Ureter (tissue), 1 donor: ENCODE measurements around the gene C11orf65. TPM values are rescaled to one million over a fixed set of nuclear protein-coding genes. Genes with fewer than 3 reads are reported as not detected.

ENCODE experiments used
- DNase-seq: peaks from one replicate; pipeline ENCODE4 v3.0.0-alpha.2; 2020; ENCODE audit warnings: low spot score
- total RNA-seq: library from RNA; stranded (reverse); gene quantifications from one replicate; pipeline ENCODE4 v1.2.4, GENCODE V29; 2023
- donor health status: DM: yes; HTN: yes; CAD: no.

Gene C11orf65
- total RNA-seq, 1 donor from 2014 or later, result 1.5 TPM

DNA sequence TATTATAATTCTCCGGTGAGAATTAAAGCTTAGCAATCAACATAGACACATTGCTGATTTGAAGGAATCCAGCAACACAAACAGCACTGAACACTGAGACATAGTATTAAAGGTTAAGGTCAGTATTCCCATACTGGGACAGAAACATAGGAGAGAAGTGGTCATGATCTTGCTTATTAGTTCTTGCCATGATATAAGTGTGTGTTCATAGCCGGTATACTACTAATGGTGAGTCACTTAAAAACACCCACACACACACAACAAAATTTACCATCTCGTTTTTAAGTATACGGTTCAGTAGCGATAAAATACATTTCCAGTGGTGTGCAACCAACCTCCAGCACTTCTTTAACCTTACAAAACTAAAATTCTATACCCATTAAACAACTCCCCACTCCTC lies 96.3 kb downstream of the C11orf65 start:
- no peak for DNase-seq

GRCh38 chr11:108370315-108370714 lies 97.0 kb downstream of the C11orf65 start:
- DNase-seq, result no peak

DNA sequence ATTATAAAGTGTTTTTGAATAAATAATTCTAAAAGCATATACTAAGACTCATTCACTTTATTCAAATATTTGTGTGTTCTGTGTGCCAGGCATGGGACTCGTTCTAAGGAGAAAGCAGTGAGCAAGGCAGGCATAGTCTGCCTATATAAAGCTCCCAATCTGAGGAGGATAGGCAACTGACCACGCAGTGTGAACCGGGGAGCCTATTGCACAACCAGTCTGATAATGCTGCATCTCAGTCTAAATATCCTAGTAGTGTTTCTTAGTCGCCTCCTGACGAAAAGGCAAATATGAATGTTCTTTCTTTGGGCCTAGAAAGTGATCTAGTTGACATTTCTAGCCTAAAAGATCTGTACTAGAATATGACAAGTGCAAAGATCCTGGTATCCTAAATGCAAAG lies 98.3 kb downstream of the C11orf65 start:
- DNase-seq, result no peak

- DNase-seq, result no peak
Measured at GRCh38 chr11:108368134-108368533, 99.2 kb downstream of the C11orf65 start.

- DNase-seq, result no peak
Measured at GRCh38 chr11:108364159-108364558, 103.2 kb downstream of the C11orf65 start.

DNA sequence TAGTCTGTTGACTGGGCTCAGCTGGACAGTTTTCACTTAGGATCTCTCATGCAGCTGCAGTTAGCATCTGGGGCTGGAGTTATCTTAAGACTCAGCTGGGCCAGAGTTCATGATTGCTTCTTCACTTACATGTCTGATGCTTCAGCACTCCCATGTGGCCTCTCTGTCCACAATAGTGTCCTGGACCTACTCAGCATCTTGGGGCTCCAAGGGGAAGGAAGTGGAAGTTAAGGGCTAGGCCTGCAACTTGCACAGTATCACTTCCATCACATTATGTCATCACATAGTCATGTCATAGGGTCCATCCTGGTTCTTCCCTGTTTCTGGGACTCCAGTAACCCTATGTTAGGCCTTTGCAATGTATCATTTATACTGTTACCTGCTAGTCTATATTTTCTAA lies 115.9 kb downstream of the C11orf65 start:
- no peak for DNase-seq

GRCh38 chr11:108346451-108346850 lies 120.9 kb downstream of the C11orf65 start:
- no peak for DNase-seq

GRCh38 chr11:108345767-108346166 lies 121.6 kb downstream of the C11orf65 start:
- no peak for DNase-seq

DNA sequence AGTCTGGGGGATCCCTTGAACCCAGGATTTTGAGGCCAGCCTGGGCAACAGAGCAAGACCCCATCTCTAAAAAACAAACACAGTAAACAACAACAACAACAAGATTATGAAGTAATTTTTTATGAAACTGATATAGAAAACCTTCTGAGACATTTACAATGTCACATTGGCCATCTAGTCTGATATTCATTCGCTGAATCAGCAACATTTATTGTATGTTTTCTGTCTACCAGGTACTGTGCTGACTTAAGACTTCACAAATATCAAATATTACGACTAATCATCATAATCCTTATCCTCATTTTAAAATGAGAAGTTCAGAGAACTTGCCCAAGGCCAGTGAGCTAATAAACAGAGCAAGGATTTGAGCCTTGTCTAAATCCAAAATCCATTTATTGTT lies 123.6 kb downstream of the C11orf65 start:
- no peak for DNase-seq

- no peak for DNase-seq
Measured at GRCh38 chr11:108341654-108342053, 125.7 kb downstream of the C11orf65 start.

DNA sequence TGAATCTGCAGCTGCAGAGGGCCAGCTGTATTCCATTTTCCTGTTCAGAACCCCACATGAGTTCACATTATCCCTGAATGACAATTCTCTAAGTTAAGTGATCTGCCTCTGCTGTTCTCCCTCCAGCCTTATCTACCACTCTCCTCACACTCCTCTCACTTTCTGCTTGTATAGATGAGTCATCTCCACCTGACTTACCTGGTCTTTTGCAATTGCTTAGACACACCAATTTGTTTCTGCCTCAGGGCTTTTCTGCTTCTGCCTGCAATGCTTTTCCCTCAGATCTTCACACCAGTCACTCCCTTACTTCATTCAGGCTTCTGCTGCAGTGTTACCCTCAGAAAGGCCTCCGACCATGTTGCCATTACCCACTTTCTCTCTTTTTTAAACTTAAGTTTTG lies 126.4 kb downstream of the C11orf65 start:
- DNase-seq, result no peak

GRCh38 chr11:108338750-108339149 lies 128.6 kb downstream of the C11orf65 start:
- no peak for DNase-seq

DNA sequence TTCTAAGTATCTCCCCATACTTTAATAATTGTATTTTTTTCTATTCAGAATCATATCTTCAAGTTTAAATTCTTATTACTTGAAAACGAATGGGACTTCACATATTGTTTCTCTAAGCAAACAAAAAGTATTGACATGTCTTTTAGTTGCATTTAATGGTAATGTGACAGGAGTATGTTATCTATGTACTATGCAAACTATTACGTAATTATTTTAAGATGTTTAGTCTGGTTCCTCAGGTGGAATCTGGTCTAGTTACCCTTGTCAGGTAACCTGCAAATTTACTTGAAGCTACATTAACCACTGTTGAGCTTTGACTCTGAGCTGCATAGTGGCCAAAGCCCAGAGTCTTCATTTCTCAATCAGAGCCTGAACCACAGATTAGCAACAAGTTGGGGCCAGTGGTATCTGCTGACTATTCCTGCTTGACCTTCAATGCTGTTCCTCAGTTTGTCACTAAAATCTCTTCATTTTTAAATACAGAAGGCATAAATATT lies 133.9 kb downstream of the C11orf65 start:
- DNase-seq, result no peak

Other genes with a start within 250 kb of the C11orf65 start
- 26.0 TPM for gene NPAT, start 244.9 kb downstream of the C11orf65 start, total RNA-seq
- 92.6 TPM for gene ATM, start 244.5 kb downstream of the C11orf65 start, total RNA-seq
- gene POGLUT3, start 30.9 kb upstream of the C11orf65 start, total RNA-seq, result 37.7 TPM
- gene EXPH5, start 126.2 kb upstream of the C11orf65 start, total RNA-seq, result 19.5 TPM
- 50.4 TPM for gene DDX10, start 197.5 kb upstream of the C11orf65 start, total RNA-seq